ENCODE measurements around the gene TMEM115.

The TMEM115 gene

DNA sequence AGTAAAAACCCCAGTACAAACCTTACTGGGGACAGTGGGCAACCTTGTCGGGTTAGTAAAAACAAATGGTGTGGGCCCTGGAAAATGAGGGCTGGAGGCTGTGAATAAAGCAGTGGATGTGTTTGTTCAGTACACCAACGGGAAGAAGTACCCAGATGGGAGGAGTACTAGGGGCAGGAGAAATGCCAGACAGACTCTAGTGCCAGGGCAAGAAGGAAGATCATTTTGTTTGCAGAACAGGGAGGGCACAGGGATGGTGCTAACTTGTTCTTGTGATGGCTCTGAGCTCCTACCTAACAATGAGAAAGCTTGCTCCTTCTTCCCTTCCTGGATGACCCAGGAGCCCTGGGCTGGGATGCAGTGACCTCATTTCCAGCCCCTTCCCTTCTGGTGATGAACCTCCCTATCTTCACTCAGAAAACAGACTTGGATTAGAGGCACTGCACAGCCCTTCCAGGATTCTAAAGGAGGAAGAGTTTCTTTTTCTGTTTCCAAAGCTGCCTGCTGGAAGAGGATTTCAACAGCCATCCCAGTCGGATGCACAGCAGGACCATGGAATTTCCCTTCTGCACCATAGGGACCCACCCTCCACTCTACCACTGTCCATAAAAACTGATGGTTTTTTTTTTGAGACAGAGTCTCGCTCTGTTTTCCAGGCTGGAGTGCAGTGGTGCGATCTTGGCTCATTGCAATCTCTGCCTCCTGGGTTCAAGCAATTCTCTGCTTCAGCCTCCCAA lies 24.8 kb downstream of the TMEM115 start:
- DNase-seq, result no peak

DNA sequence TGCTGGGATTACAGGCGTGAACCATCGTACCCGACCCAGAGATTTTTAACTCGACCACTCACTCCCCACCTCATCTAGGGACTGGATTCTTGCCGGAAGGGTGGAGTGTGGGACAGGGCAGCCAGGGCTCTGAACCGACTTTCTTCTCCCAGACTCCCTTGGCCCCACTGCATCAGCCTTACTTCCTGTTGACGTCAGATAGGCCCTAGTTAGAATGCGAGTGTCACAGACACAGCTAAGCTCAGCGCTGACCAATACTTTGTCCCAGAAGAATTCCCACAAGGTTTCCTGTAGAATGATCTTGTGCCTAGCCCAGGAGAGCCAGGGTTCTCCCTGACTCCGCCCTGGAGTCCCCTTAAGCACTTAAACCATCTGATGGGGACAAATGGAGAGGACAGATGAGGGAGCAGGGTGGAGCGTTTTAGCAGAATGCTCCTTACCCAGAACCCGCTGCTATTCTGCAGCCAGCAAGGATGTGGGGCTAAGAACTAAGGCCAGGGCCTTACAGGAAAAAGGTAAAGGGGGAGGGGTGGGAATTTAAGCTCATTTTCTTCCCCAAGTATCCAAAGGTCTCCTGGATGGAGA lies 25.5 kb downstream of the TMEM115 start:
- no peak for DNase-seq

DNA sequence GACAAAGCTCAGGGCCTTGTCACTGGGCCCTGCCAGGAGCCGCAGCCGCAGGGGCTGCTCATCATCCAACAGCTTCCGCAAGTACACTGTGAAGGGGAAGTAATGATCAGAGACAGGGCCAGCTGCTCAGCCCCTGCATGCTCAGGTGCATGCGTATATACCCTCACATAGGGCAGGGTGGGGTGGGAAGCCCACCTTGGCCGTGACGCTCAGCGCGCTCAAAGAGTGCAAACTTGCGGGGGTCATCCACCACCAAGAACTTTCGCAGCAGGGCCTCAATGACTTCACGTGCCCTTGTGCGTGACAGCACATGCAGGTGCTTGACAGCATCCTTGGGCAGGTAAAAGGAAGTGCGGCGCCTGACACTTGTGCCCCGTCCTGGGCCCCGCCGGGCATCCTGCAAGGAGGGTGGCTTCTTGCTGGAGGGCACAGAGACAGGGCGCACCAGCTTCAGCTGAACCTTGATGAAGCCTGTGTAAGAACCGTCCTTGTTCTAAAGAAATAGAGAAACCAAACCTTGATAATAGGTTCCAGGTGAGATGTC lies 27.9 kb downstream of the TMEM115 start:
- DNase-seq, result no peak

DNA sequence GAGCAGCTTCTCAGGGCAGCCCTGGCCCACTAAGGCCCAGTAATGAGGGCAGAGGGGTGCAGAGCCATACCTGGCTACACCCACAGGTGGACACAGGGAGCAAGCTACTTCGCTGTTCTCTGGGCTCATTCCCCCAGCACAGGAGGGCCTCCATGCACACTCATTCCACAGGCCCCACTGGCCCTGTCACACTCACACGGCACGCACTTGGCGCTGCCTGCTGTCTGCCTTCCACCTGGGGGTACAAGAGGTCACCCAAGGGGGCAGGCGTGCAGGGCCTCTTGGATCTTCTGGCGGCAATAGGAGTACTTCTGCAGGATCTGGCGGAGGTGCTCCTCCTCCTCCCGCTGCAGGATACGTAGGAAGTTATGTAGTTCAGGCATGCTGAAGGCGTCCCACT lies 29.0 kb downstream of the TMEM115 start:
- no peak for DNase-seq

DNA sequence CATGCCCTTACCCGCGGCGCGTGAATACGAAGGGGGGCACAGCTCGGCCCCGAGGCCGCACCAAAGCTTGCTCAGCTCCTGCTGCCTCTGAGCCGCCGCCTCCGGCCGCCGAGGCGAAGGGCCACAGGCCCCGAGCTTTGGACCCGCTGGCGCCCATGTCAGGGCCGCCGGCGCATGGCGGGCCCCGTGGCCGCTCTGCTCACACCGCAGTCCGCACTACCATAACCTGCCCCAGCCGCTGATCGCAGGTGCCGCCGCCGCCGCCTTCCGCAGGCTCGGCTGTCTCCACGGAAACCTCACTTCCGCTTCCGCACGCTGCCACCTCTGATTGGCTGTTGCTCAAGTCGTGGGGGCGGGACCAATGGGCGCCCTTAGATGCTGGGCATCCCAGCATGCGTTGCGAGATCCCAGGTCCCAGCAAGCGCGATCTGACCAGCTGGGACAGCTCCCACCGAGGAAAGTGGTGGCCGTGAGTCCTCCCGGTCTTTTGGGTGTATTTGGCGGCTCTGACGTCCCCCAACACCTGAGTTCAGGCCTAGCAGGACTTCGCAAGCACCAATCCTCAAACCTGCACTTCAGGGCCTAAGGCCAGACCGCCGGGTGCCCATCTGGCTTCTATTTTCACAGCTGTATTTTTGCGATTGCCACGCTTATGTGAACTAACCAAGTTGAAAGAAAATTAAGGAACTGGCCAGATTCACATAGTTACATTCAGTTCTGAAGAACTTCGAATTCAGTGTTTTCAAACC lies 31.2 kb downstream of the TMEM115 start, which contains the start of gene TUSC2:
TSS of gene TUSC2 (minus strand) at position 281 of the 749 bp plus-strand sequence. CDS start at position 157, 124 bp downstream.
- DNase-seq, result peak; percentile 85

DNA sequence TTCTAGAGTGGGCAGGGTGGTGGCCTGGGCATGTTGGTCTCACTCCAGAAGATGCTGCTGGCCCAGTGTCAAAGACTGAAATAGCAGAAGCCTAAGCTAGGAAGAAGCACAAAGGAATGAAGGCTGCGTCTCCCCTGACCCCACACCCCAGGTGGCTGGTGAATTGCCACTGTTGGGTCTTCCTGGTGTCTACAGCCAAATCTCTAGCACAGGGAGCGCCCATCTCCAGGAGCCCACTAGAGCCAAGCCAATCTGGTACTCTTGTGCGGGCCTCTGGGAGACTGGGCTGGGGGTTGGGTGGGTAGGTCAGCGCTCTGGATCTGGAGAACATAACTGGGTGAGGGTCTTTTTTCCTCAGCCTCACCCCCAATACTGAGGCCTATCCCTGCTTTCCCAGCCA lies 32.2 kb downstream of the TMEM115 start:
- DNase-seq, result no peak

DNA sequence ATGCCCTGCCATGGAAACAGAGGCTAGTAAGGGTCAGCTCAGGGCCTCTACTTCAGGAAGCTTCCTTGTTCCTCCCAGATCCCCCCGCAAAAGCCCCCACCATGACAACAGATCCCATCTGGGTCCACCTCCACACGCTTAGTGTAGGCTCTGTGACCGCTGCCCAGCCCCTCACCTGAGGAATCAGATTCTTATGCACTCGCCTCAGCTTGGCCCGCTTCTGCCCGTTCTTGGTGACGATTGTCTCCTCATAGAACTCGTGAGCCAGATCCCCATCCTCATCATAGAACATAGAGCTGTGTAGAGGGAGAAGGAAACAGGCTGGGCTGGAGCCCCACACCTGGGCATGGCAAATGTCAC lies 33.2 kb downstream of the TMEM115 start:
- DNase-seq, result no peak

DNA sequence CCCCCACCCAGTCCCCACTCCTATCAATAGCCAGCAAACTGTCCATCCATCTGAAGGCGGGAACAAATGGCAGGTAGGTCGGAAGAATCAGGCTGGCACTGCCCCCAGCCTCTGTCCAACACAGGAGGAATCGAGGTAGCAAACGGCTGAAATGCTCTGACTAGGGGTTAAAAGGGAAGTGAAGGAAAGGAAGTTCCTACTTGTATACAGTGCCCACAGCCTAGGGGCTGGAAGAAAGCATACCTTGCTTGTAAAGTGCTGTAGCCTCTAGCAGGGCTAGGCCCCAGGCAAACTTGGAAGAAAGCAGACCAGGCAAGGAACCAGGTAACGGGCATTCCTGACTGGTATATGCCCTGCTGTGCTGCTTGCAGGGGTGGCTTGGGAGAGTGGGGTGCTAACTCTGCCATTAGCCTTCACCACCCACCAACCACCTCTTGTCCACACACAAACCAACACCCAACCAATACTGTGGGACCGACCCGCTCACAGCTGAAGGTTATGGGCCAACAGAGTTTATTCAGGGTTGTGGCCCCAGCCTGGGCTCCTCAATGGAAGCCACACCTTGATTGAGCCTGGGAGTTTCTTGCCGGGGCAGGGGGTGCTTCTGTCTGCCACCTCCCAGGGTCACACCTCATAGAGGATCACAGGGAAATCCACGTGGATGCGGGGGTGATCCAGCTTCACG lies 33.7 kb downstream of the TMEM115 start:
- DNase-seq, result no peak

DNA sequence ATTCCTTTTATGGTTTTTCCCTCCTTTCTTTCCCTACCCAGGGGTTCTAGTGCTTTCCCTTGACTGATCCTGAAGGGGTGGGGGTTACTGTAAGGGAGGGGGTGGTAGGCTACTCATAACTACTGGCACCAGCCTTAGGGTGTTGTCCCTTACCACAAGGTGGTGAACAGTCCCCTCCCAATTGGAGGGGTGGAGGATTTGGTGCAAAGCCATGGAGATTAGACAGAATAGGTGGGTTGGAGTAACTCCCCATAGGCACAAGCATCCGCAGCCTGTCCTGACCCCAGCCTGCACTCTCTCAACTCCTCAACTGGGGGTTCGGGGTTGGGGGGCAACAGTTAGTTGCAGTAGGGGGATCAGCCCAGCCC lies 34.2 kb downstream of the TMEM115 start:
- DNase-seq, result no peak

DNA sequence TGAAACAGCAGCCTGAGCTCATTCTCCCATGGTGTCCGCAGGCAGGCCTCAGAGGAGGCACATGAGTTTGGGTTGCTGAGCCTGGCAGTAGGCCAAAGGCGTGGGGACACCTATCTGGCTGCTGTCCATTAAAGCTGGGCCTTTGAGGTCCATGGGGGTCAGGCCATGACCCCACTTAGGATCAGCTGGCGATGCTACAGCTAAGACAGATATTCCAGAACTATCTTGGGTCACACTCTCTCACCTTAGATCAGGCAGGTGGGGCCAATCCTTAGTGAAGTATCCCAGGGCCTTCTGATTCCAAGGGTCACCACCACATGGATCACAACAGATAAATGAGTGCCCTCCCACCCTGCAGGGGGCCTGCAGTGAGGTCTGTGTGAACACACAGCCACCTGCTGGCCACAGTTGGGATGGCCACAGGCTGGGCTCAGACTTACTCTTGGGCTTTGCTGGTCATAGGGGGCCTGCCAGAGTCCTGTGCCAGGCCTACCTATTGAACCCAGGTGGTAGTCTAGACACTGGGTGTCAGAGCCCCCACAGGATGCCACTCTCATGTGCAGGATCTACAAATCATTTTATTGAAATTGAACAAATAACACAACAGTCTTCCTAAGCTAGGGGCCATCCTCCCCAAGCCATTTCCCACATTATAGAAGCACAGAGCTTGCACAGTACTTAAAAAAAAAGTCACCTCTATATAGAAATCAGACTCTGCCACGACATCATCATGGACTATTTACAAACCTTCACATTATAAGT lies 34.8 kb downstream of the TMEM115 start:
- no peak for DNase-seq

DNA sequence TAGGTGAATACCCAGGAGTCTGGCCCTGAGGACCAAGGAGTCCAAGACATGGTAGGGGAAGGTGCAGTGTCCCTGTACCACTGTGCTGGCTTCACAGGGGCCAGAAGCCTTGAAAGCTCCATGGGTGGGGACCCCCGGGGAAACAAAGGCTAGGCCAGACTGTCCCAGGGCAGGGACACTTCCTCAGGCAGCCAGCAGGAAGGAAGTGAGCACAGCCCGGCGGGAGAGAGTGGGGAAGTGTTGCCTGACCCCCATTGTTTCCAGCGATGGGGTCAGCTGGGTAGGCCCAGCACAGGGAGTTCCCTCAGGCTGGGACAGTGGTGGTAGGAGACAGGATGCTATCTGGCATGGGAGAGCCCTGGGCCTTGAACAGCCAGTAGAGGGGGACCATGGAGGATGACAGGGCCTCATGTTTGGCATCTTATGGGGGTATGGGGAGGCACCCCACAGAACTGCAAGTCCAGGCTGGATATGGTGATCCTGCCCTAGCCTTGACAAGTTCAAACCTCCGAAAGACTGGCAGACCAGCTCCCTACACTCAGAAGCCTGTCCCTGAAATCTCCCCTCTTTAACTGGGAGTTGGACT lies 35.6 kb downstream of the TMEM115 start:
- no peak for DNase-seq

DNA sequence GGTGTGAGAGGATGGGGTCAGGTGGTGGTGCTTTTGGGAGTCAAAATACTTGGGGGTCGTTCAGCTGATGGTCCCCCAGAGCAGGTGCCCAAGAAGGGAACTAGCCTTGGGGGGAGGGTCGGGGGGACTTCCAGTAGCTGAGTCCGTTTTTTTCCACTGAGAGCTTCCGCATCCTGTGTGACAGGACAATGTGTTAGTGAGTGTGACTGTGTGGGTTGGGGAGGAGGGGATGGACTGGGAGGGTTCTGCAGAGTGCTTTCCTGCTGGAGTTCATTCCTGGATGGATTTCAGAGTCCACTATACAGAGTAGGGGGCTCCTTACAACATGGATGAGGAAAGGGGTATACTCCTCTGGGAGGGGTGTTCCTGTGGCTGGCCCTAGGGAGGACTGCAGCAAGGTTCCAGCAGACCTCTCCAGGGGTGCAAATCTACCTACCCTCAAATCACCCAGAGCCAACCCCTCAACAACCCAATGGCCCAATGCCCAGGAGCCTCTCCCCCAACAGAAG lies 36.2 kb downstream of the TMEM115 start:
- no peak for DNase-seq

DNA sequence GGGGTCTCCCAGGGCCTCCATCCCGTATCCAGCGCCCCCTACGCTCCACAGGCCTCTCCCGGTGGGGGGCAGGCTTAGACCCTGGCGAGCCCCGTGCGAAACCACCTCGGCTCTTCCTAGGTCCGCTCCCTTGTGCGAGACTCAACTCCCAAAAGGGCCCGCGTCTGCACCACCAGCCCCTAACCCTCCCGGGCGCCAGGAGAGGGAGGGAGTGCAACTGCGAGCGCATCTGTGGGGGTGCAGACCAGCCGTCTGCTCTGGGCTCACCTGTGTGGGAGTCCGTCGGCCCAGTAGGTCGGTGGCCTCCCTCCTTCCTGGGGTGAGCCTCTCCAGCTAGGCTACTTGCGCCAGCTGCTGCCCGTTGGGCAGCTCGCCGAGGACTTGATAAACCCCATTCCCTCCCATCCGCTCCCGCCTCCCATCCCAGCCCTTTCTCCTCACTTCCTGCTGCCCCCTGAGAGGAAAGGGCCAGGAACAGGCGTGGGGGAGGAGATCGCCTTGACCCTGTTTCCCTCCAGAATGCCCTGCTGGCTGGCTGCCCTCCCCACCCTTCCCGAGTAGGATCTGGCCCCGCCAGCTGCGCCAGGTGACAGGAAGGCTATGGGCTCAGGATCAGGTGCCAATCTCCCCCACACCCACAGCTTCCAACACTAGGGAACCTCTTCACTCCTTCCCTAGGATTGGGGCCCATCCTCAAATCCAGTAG lies 36.8 kb downstream of the TMEM115 start, which contains the start of gene HYAL2:
TSS of gene HYAL2 (minus strand) at position 360 of the 706 bp plus-strand sequence. CDS start 2,256 bp downstream, outside the sequence.
- peak; percentile 73 for DNase-seq

DNA sequence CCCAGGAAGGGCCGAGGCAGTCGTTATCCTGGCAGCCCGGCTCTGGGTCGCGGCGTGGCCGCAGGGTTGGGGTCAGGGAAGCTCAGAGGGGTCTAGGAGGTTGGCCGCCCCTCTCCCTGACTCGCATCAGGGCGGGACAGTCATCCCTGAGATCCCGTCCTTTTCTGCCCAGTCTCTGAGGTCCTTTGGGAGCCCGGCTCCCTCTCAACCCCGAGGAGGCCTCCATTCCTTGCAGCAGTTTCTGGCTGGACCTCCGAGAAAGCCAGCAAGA lies 37.3 kb downstream of the TMEM115 start:
- DNase-seq, result no peak

DNA sequence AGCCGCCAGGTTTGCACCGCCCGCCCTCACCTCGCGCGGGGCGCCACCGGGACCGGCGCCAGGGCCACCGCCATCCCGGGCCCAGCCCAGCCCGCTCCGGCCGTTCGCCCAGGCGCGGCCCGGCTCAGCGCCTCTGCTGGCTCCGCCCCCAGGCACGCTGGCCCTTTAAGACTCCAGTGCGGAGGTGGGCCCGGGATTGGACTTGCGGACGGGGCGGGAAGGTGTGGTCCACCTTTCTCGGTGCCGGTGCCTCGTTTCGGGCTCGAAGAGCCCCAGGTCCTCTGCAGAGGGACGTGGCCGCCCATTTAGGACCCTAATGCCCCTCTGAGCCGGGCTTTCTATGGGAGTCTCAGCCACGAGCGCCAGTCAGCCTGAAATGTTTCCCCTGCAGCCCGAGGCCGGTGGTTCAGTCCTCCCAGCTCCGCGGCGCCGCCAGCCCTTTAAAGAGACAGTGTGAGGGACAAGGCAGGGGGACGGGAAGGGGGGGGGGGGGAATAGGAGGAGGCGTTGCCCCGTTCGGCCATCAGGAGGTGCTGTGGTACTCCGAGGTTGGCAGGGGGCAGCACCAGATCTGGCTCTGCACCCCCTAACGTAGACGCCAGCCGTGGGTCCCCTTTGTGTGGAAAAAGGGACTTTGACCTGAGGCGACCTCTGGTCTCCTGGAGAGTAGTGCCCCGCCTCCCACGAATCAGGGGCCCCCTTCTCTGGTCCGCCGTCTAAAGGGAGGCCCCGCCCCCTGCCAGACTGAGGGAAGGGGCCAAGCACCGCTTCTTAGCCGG lies 37.8 kb downstream of the TMEM115 start:
- peak; percentile 100 for DNase-seq

DNA sequence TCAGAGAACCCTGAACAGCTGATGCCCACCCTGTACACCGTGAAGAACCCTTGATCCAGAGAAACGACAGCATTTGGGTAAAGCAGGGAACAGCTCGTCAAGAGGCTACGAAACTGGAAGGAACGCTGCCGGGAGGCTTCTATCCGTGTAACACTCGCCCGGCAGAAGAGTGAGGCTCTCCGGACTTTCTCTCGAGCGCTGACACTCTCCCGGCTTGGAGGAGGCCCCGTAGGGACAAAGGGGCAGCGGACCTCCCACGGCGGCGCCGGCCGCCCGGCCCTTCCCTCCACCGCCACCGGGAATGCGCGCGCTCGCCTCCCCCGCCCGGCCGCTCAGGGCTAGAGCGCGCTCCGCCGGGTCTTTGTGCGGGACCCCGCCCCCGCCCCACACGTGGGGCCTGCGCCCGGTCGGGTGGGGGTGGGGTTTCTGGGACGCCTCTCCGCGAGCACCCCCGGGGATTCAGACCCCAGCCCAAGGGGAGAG lies 38.4 kb downstream of the TMEM115 start:
- peak; percentile 99 for DNase-seq

DNA sequence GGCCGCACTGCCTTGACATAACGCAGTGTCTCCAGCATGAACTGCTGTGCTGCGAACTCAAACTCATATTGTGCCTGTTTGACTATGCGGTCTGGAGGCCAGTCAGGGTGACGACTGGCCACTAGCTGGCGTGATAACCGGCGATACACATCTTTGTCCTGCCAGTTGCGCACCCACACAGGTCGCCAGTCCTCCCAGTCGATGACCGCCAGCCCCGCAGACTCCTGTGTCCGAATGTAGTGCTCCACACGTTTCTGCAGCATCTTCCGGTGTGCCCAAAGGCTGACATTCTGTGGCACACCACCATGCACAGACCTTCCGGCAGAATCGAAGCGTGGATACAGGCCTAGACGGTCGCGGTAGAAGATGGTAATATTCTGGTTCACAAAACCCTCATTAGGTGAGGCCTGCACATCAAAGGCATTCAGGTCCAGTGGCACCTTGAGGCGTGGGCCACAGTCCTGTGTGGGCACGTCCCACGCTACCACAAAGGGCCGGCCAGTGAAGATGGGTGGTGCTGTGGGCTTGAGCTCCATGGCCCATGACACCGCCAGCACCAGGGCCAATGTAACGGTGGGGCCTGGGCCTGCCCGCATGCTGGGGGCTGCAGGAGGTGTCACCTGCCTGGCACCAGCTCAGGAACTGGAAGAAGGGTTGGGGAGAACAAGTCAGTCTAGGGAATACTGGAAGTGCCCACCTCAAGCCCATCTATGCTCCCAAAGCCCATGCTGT lies 39.3 kb downstream of the TMEM115 start:
- DNase-seq, result no peak

DNA sequence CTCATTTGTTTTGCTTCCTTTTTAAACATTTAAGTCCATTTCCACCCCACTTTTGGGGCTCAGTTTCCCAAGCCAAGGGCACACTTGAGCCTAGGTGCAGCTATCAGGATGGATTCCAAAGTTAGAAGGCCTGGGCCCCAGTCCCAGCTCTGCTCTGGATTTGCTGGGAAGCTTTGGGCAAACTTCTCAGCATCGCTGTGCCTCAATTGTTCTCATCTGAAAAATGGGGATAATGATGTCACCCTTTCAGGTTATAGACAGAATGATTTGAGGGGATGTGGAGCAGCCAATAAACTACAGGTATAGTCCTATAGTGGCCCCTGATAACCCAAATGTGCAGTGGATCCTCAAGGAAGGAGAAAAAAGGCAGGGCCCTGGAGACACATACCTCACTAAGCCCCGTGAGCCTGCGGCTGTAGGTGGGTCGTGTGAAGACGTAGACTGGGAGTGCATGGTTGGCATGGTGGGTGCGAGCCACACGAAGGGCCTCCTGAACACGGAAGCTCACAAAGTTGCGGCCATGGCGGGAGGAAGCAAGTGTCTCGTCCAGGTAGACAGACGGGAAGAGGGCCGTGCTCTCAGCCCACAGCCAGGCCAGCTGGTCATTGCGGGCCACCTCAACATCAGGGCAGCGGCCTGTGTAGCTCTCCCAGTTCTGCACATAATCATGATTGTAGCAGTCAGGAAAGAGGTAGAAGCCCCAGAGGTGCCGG lies 40.0 kb downstream of the TMEM115 start:
- DNase-seq, result no peak

Data from right kidney (tissue), 1 donor.